KMS-11 (cell line): ENCODE results near the gene UTS2B.

Experiments used
- H2AFZ ChIP-seq: fragments of 200-600 bp; sonication (generic); 2 replicates; pipeline ENCODE4 v1.6.1; 2016; ENCODE audit warnings: antibody characterized with exemption, mixed run types, low read depth
- H3K27ac ChIP-seq: fragments of 200-600 bp; sonication (generic); 2 replicates; pipeline ENCODE4 v1.6.1; 2016; ENCODE audit warnings: mild to moderate bottlenecking, mixed run types
- H3K27me3 ChIP-seq: fragments of 200-600 bp; sonication (generic); 2 replicates; pipeline ENCODE4 v1.6.1; 2017; ENCODE audit warnings: mild to moderate bottlenecking, low read depth, mixed run types, moderate library complexity; ENCODE audit not compliant: insufficient read depth
- H3K36me3 ChIP-seq: fragments of 200-600 bp; sonication (generic); 2 replicates; pipeline ENCODE4 v1.6.1; 2017; ENCODE audit warnings: mild to moderate bottlenecking, mixed run types; ENCODE audit not compliant: insufficient read depth
- H3K4me1 ChIP-seq: fragments of 200-600 bp; sonication (generic); 2 replicates; pipeline ENCODE4 v1.6.1; 2016; ENCODE audit warnings: mild to moderate bottlenecking, low read depth, mixed run types; ENCODE audit not compliant: poor library complexity, severe bottlenecking
- H3K4me2 ChIP-seq: fragments of 200-600 bp; sonication (generic); 2 replicates; pipeline ENCODE4 v1.7.0; 2016; ENCODE audit warnings: mild to moderate bottlenecking, mixed run types
- H3K4me3 ChIP-seq: fragments of 200-600 bp; sonication (generic); IDR thresholded peaks from 2 replicates; pipeline ENCODE4 v1.6.1; 2017; ENCODE audit warnings: low read depth, low read length, mixed read lengths; ENCODE audit not compliant: insufficient read depth
- H3K79me2 ChIP-seq: fragments of 200-600 bp; sonication (generic); 2 replicates; pipeline ENCODE4 v1.6.1; 2016; ENCODE audit warnings: low read depth, mixed run types; ENCODE audit not compliant: insufficient read depth
- H3K9ac ChIP-seq: fragments of 200-600 bp; sonication (generic); 2 replicates; pipeline ENCODE4 v1.6.1; 2016; ENCODE audit warnings: mild to moderate bottlenecking, mixed run types
- H4K20me1 ChIP-seq: fragments of 200-600 bp; sonication (generic); 2 replicates; pipeline ENCODE4 v1.6.1; 2016; ENCODE audit warnings: mild to moderate bottlenecking, mixed run types; ENCODE audit not compliant: insufficient read depth
- TF ChIP-seq, protein P1 (sequence below): fragments of 200-600 bp; sonication (generic); conservative IDR thresholded peaks from 2 replicates; pipeline ENCODE4 v1.6.1; 2017; ENCODE audit warnings: low read depth, mild to moderate bottlenecking, antibody characterized with exemption, low read length, moderate library complexity, mixed read lengths

The UTS2B gene

DNA sequence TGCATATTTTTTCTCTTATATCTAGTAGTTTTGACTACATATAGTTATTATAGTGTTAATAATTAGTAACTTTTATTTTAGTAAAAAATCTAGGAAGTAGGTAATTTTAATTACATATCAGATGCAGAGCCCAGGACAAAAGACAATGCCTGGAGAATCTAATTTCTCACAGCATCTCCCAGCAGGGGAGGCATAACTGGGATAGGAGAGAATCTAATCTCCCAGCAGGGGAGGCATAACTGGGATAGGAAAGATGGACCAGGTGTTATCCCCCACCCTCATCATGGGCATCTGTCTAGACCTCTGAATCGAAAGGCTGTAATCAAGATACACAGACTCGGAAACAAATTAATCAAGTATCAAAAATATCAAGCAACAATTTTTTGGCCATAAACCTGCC, 73.0 kb downstream of the UTS2B start:
- Histone ChIP-seq H4K20me1 (no peaks in the 10 kb centered on the region), H3K36me3 (no peaks in the 10 kb centered on the region), H3K9ac (no peak overlapping the region), H3K4me1 (peaks cover 29% of the 10 kb centered on the region), H2AFZ (no peak overlapping the region), H3K27ac (no peak overlapping the region), H3K4me3 (no peak overlapping the region), H3K4me2 (no peak overlapping the region), H3K79me2 (no peaks in the 10 kb centered on the region), H3K27me3 (no peaks in the 10 kb centered on the region)
- TF ChIP-seq, protein P1, sequence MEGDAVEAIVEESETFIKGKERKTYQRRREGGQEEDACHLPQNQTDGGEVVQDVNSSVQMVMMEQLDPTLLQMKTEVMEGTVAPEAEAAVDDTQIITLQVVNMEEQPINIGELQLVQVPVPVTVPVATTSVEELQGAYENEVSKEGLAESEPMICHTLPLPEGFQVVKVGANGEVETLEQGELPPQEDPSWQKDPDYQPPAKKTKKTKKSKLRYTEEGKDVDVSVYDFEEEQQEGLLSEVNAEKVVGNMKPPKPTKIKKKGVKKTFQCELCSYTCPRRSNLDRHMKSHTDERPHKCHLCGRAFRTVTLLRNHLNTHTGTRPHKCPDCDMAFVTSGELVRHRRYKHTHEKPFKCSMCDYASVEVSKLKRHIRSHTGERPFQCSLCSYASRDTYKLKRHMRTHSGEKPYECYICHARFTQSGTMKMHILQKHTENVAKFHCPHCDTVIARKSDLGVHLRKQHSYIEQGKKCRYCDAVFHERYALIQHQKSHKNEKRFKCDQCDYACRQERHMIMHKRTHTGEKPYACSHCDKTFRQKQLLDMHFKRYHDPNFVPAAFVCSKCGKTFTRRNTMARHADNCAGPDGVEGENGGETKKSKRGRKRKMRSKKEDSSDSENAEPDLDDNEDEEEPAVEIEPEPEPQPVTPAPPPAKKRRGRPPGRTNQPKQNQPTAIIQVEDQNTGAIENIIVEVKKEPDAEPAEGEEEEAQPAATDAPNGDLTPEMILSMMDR = no peak

DNA sequence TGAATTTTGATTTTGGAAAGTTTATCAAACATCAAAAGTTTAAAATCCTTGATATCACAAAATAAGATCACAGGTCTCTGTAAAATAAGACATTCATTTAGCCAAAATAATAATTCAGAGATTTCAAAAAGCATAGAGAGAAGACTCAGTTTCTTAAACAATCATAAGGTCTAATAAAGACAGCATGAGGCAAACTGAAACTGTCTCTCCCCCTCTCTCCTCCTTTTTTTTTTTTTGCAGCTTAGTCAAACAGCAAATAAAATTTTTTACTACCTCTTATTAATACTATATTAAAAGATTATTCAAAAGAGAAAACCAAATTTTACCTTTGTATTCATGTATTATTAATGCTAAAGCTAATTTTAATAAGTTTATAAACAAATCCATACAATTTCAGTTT, 73.9 kb downstream of the UTS2B start:
- Histone ChIP-seq H2AFZ (no peak overlapping the region), H3K9ac (no peak overlapping the region), H3K27ac (no peak overlapping the region), H3K79me2 (no peaks in the 10 kb centered on the region), H3K4me3 (no peak overlapping the region), H4K20me1 (no peaks in the 10 kb centered on the region), H3K27me3 (no peaks in the 10 kb centered on the region), H3K4me2 (no peak overlapping the region), H3K4me1 (peaks cover 29% of the 10 kb centered on the region), H3K36me3 (no peaks in the 10 kb centered on the region)
- TF ChIP-seq, protein P1 = no peak

DNA sequence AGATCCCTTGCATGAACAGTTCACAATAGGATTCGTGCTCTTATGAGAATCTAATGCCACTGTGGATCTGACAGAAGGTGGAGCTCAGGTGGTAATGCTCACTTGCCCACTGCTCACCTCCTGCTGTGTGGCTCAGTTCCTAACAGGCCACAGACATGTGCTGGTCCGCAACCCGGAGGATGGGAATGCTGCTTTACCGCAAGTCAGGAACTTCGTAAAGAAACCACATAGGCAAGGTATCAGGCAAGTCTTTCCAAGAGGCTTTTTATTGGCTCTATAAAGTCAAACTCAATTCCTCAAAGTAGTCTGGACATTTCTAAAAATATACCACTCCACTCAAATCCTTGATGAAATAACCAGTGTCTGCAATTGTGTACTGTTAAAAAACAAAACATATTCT, 75.2 kb downstream of the UTS2B start:
- Histone ChIP-seq H3K4me3 (no peak overlapping the region), H4K20me1 (no peaks in the 10 kb centered on the region), H3K4me2 (no peak overlapping the region), H2AFZ (no peak overlapping the region), H3K4me1 (peaks cover 29% of the 10 kb centered on the region), H3K9ac (no peak overlapping the region), H3K79me2 (no peaks in the 10 kb centered on the region), H3K36me3 (no peaks in the 10 kb centered on the region), H3K27ac (no peak overlapping the region), H3K27me3 (no peaks in the 10 kb centered on the region)
- TF ChIP-seq, protein P1 = no peak

DNA sequence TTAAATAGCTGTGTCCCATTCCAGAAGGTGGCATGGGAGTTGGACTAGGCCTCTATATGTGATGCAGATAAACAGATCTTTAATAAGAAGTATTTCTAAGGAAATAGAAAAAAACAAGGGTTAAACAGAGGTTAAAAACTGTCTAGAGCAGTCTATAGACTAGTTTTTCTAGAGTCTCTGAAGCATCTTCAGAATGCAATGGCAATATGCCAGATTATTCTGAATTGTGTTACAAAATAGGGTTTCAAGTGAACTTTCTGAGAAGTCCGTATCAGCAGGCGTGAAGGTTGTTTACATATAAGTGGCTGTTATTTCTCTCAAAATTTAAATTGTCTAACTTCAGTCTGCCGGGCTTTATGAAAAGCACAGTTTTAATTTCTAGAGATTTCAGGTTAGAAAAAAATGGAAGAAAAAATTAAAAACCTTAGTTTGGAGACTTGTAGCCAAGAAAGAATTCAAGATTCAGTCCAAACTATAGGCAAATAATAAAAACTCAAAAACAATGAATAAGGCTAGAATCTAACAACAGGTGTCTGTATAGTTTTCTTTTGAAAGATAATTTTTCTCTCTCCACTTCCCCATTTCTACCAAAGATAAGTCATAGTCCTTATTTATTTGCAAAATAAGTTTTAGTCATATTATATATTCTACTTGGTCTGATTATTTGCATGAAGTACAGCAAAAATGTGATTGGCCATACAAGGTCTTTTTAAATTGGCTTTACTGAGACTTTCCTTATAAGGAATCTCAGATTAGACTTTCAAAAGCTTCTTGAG, 76.0 kb downstream of the UTS2B start:
- H3K9ac ChIP-seq = no peak overlapping the region
- no peak overlapping the region for H3K27ac ChIP-seq

More for the DNA sequence above, 76.0 kb downstream of the UTS2B start:
- Histone ChIP-seq H3K27me3 (no peaks in the 10 kb centered on the region), H3K36me3 (no peaks in the 10 kb centered on the region), H3K4me3 (no peak overlapping the region), H2AFZ (no peak overlapping the region), H3K79me2 (no peaks in the 10 kb centered on the region), H3K4me1 (peaks cover 29% of the 10 kb centered on the region), H4K20me1 (no peaks in the 10 kb centered on the region), H3K4me2 (no peak overlapping the region)
- TF ChIP-seq, protein P1 = no peak
